ENCODE results near the gene IL17C.
A peak's percentile ranks its signal among the peaks of the same experiment; 100 is the strongest.
"Not testable (repeated sequence)": the region's sequence is repeated elsewhere in the genome, so short reads cannot be mapped to it uniquely, and the experiment has no call there.

The IL17C gene

GRCh38 chr16:88638323-88639230 is at the start of gene IL17C:
Gene IL17C (plus strand): TSS chr16:88638572. CDS start chr16:88638642, 70 bp downstream.
- no peak for DNase-seq (ENCODE audit: low read depth in 2 of 2)

GRCh38 chr16:88588754-88589153 is 49.6 kb upstream of the IL17C start:
- DNase-seq (ENCODE audit: low read depth in 2 of 2): no peak

GRCh38 chr16:88589441-88589840 is 48.9 kb upstream of the IL17C start:
- no peak for DNase-seq (ENCODE audit: low read depth in 2 of 2)

DNA sequence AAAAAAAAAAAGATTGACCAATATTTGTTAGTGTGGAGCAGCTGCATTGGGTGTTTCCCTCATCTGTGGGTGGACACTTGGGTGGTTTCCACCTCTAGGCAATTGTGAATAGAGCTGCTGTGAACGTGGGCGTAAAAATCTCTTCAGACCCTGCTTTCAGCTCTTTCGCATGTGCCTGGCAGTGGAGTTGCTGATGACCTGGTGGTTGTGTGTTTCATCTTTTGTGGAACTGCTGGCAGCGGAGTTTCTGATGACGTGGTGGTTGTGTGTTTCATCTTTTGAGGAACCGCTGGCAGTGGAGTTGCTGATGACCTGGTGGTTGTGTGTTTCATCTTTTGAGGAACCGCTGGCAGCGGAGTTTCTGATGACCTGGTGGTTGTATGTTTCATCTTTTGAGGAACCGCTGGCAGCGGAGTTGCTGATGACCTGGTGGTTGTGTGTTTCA is 46.8 kb upstream of the IL17C start:
- DNase-seq (ENCODE audit: low read depth in 2 of 2): peak in 1 of 2 donors; percentile 15

- DNase-seq (ENCODE audit: low read depth in 2 of 2): no peak
Measured at GRCh38 chr16:88593061-88593460, 45.3 kb upstream of the IL17C start.

GRCh38 chr16:88593489-88593888 is 44.9 kb upstream of the IL17C start:
- no peak for DNase-seq (ENCODE audit: low read depth in 2 of 2)

DNA sequence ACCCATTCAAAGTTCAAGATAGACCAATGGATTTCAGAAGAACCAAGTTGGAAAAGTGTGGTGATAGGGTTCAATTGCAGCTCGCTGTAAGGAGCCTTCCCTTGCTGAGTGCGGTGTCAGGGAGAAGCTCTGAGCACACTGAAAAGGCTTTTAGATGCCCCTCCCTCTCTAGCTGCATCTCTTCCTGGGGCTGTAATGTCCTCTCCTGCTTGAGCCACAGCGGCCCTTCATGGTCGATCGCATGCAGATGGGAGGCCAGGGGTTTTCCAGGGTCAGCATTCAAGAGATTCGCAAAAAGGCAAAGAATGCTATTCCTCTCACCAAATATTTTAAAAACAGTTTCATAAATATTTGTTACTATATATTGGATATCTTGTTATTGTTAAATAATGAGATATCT is 44.5 kb upstream of the IL17C start:
- DNase-seq (ENCODE audit: low read depth in 2 of 2): no peak

DNA sequence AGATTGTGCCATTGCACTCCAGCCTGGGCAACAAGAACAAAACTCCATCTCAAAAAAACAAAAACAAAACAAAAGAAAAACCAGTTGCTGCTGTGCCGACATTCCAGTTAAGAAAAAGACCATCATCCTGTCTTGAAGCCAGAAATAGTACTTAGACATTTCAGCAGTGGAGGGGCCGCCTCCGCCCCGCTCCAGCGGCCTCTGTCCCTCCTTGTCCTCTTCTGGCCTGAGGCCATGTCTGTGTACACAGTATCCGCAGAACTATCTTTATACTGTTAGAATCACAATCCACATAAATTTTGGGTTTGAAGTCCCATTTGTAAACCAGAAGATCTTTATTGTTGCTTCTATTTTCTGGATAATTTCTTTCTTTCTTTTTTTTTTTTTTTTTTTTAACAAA is 43.3 kb upstream of the IL17C start:
- DNase-seq (ENCODE audit: low read depth in 2 of 2): no peak

GRCh38 chr16:88595921-88596320 is 42.5 kb upstream of the IL17C start:
- no peak for DNase-seq (ENCODE audit: low read depth in 2 of 2)

DNA sequence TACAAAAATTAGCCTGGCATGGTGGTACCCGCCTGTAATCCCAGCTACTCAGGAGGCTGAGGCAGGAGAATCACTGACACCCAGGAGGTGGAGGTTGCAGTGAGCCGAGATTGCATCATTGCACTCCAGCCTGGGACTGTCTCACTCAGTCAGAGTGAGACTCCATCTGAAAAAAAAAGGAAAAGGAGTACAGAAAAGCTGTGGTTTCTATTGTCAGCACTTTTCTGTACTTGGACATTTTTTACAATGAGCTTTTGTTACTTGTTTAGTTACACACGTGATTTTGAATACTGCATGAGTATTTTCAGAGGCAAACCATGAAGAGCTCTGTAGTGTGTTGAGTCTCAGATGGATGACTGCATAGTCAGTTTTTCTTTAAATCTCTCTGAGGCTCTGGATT is 41.9 kb upstream of the IL17C start:
- DNase-seq (ENCODE audit: low read depth in 2 of 2): no peak

- DNase-seq (ENCODE audit: low read depth in 2 of 2): no peak
Measured at GRCh38 chr16:88597856-88598491, 40.4 kb upstream of the IL17C start.

- DNase-seq (ENCODE audit: low read depth in 2 of 2): no peak
Measured at GRCh38 chr16:88599092-88599733, 39.2 kb upstream of the IL17C start.

- DNase-seq (ENCODE audit: low read depth in 2 of 2): no peak
Measured at GRCh38 chr16:88599825-88600538, 38.4 kb upstream of the IL17C start.

DNA sequence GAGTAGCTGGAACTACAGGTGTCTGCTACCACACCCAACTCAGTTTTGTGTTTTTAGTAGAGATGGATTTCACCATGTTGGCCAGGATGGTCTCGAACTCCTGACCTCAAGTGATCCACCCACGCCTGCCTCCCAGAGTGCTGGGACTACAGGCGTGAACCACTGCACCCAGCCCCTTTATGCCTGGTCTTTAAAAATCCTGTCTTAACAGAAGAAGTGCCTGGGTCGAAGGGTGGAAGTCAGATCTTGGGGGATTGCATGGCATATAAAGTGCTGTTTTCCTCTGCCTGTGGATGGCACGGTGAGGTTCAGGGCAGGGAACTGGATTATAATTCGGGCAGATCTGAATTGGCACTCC is 37.9 kb upstream of the IL17C start:
- DNase-seq (ENCODE audit: low read depth in 2 of 2): no peak

DNA sequence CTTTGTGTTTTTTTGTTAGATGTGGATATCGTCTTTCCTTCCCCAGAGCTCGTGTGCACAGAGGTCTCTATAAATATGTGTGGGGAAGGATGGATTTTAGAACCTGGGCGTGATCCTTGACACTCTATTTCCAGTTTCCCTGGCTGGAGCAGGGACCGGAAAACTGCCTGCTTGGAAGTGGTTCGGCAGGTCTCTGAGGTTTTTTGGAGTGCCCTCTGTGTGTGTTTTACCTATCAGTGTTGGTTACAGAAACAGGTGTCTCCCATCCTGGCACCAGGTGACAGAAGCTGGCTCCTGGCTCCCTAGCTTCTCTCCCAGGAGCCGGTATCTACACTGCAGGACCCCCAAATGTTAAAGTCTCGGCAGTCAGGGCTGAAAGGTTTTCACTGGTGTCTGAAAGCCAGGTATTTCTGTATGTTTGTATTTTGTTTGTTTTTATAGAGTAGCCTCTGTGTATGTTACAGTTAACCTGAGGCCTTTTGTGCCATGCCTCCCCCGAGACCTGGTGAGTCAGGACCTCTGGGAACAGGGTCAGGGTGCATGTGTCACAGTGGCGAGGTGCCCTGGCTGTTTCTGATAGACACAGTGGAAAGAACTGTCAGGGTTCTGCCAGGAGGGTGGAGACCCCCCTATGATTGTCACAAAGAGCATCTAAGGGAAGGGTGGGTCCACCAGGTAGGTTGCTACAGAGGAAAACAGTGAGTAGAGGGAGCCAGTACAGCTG is 36.9 kb upstream of the IL17C start:
- no peak for DNase-seq (ENCODE audit: low read depth in 2 of 2)

- no peak for DNase-seq (ENCODE audit: low read depth in 2 of 2)
Measured at GRCh38 chr16:88602091-88602490, 36.3 kb upstream of the IL17C start.

DNA sequence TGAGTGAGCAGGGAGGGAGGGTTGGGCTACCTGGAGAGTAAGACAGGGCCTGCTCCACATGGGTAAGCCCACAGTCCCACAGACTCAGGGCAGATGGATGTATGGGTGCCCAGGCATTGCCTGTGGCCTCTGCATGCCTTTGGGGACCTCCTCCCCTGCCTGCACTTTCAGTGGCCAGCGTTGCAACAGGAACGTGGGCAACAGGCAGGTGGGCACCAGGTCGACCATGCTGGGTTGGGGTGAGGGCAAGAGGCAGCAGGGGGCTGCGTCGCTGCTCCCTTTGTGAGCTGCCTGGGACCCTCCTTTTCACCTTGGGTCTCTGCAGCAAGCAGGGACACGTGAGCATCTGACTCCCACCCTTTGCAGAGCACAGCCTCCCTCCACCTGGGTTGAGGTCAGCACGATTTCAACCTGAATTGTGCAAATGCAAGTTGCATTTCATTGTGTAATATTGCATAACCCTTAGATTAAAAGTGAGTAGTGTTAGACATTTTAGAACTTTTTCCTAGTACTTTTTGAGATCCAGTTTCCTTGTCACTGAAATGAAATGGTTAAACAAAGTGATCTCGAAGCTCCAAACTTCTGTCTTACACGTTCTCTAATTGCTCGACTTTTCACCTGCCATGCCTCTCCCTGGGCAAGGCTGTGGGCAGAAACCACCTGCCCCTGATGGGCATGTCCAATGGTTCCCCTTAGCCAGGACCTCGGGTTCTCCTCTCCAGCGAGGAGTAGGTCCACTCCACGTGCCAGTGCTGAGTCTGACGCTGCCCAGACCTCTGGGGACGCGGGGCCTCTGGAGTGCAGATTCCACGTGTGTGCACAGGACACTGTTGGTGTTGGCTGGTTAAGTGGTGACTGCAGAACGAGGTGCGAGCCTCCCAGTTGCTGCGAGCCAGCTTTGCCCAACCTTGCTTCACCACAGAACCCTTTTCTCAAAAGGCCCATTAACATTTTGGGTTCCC is 32.9 kb upstream of the IL17C start:
- no peak for DNase-seq (ENCODE audit: low read depth in 2 of 2)

DNA sequence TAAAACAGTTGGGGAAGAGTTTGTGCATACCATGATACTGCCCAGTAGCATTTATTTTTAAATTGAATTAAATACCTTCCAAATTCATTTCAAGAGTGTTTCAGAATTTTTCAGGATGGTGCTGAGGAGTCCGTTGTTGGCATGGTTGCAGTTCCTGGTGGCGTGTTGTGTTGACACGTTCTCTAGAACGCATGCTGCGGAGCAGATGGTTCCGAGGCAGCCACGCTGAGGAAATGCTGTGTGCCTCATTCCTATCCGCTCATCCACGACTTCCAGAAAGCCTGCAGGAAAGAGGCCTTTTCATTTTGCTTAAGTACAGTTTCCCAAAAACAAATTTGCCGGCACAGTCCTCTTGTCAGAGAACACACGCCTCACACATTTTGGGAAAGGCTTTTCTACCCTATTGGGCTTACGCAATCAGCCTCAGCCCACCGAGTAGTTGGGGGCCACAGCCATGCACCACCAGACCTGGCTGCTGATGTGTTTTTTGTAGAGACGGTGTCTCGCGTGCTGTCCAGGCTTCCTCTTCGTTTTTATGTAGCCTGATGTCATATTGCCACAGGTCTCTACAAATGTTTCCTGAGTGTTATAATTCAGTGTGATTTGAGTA is 32.1 kb upstream of the IL17C start:
- no peak for DNase-seq (ENCODE audit: low read depth in 2 of 2)

DNA sequence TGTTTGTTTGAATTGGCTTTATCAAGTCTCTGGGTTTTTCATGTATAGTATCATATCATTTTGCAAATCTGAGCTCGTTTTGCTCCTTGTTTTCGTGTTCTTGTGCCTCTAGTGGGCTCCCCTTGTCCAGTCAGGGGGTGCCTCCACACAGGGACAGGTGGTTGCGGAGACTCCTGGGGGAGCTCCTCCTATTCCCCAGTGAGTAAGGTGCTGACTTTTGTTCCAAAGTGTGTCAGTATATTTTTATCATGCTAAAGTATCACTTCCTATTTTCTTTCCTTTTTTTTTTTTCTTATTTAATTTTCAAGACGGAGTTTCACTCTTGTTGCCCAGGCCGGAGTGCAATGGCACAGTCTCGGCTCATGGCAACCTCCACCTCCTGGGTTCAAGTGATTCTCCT is 30.3 kb upstream of the IL17C start:
- no peak for DNase-seq (ENCODE audit: low read depth in 2 of 2)

GRCh38 chr16:88609426-88609825 is 28.9 kb upstream of the IL17C start:
- not testable (repeated sequence) for DNase-seq (ENCODE audit: low read depth in 2 of 2)

All from activated CD4-positive, alpha-beta T cell treated with anti-CD3 and anti-CD28 coated beads for 24 hours (primary cell).